Measurements from ENCODE around the gene TRIM41. TPM values are rescaled to one million over a fixed set of nuclear protein-coding genes. Genes with fewer than 3 reads are reported as not detected.

Gene TRIM41
- polyA plus RNA-seq, 2 donors: 14.2 to 19.5 TPM

DNA sequence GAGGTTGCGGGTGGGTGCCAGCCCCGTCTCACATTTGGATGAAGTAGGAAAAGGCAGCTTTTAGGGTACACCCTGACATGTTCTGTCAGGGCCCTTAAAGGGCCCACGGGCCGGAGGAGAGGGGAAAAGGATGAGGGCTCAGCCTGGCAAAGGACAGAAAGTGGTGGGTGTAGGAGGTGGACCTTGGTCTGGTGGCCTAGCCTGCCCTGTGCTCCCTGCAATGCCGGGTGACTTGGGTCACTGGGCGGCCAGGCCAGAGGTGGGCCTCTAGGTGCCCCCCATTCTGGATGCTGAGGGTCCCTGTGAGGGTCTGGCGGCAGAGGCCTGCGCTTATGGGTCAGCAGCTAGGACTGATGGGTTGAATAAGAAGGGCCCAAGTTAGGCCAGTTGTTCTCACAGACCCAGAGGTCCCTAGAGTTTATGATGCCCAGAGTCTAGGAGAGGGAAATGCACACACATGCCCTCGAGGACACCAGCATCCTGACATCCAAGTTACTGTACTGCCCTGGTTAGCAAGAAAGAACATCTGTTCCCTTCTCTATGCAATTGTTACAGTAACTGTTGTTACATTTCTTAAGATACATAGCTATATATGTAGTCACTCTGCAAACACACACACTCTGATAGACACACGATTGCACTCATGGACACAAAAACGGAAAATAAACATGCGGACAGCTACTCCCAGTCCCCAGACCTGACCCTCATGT lies 30.6 kb upstream of the TRIM41 start:
- Histone ChIP-seq H3K27ac (ENCODE audit: low read depth in 2 of 2, low read length in 1 of 2) (peak overlapping the region; percentile 89 to 92), H3K36me3 (ENCODE audit: control insufficient read depth in 2 of 2, insufficient read depth in 2 of 2, low read length in 1 of 2) (peaks cover 0 to 10% of the 10 kb centered on the region in 2 donors), H3K9me3 (ENCODE audit: control insufficient read depth in 2 of 2, insufficient read depth in 1 of 2, low read depth in 1 of 2, low read length in 1 of 2) (no peaks in the 10 kb centered on the region), H3K4me3 (ENCODE audit: low read depth in 1 of 2, low read length in 2 of 2) (peak overlapping the region; percentile 64 to 74), H3K27me3 (ENCODE audit: control insufficient read depth in 1 of 2, insufficient read depth in 2 of 2, low read length in 2 of 2) (no peaks in the 10 kb centered on the region), H3K4me1 (ENCODE audit: control insufficient read depth in 2 of 2, insufficient read depth in 2 of 2, low read length in 1 of 2) (peaks cover 2 to 6% of the 10 kb centered on the region in 2 donors)
- 52 to 59% methylated on average over 11 to 12 of the region's 12 CpGs for WGBS, 2 donors

DNA sequence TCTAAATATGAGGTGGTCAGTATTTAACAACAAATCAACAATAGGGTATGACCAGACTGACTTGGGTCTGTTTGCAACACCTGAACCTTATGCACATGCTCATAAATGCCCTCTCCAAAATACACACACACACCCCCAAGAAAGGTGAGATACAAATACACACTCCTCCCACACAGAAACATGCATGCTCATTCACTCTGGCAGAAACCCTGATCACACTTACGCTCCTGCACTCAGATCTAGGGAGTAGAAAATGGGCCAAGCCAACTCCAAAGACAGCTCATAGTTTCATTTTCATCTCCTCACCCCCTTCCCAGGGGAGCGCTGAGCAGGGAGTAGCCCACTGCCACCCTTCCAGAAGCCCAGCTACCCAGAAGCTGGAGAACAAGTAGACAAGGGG lies 29.4 kb upstream of the TRIM41 start:
- H3K4me3 ChIP-seq (ENCODE audit: low read depth in 1 of 2, low read length in 2 of 2): no peak overlapping the region
- H3K27me3 ChIP-seq (ENCODE audit: control insufficient read depth in 1 of 2, insufficient read depth in 2 of 2, low read length in 2 of 2): no peaks in the 10 kb centered on the region
- peaks cover 0 to 18% of the 10 kb centered on the region in 2 donors for H3K36me3 ChIP-seq (ENCODE audit: control insufficient read depth in 2 of 2, insufficient read depth in 2 of 2, low read length in 1 of 2)
- no peaks in the 10 kb centered on the region for H3K9me3 ChIP-seq (ENCODE audit: control insufficient read depth in 2 of 2, insufficient read depth in 1 of 2, low read depth in 1 of 2, low read length in 1 of 2)
- peaks cover 0 to 6% of the 10 kb centered on the region in 2 donors for H3K4me1 ChIP-seq (ENCODE audit: control insufficient read depth in 2 of 2, insufficient read depth in 2 of 2, low read length in 1 of 2)
- 70 to 88% methylated on average over 2 of the region's 2 CpGs for whole genome bisulfite sequencing, 2 donors
- H3K27ac ChIP-seq (ENCODE audit: low read depth in 2 of 2, low read length in 1 of 2): no peak overlapping the region

- Histone ChIP-seq H3K27me3 (ENCODE audit: control insufficient read depth in 1 of 2, insufficient read depth in 2 of 2, low read length in 2 of 2) (no peaks in the 10 kb centered on the region), H3K27ac (ENCODE audit: low read depth in 2 of 2, low read length in 1 of 2) (no peak overlapping the region), H3K4me3 (ENCODE audit: low read depth in 1 of 2, low read length in 2 of 2) (no peak overlapping the region), H3K36me3 (ENCODE audit: control insufficient read depth in 2 of 2, insufficient read depth in 2 of 2, low read length in 1 of 2) (peaks cover 0 to 24% of the 10 kb centered on the region in 2 donors), H3K9me3 (ENCODE audit: control insufficient read depth in 2 of 2, insufficient read depth in 1 of 2, low read depth in 1 of 2, low read length in 1 of 2) (no peaks in the 10 kb centered on the region), H3K4me1 (ENCODE audit: control insufficient read depth in 2 of 2, insufficient read depth in 2 of 2, low read length in 1 of 2) (peaks cover 0 to 6% of the 10 kb centered on the region in 2 donors)
- WGBS, 2 donors: 77 to 81% methylated on average over 21 of the region's 21 CpGs
Observed at GRCh38 chr5:181194489-181195248, 28.4 kb upstream of the TRIM41 start.

GRCh38 chr5:181195249-181195761 lies 27.8 kb upstream of the TRIM41 start:
- no peaks in the 10 kb centered on the region for H3K27me3 ChIP-seq (ENCODE audit: control insufficient read depth in 1 of 2, insufficient read depth in 2 of 2, low read length in 2 of 2)
- H3K4me1 ChIP-seq (ENCODE audit: control insufficient read depth in 2 of 2, insufficient read depth in 2 of 2, low read length in 1 of 2): peaks cover 0 to 4% of the 10 kb centered on the region in 2 donors
- peaks cover 0 to 29% of the 10 kb centered on the region in 2 donors for H3K36me3 ChIP-seq (ENCODE audit: control insufficient read depth in 2 of 2, insufficient read depth in 2 of 2, low read length in 1 of 2)
- H3K27ac ChIP-seq (ENCODE audit: low read depth in 2 of 2, low read length in 1 of 2): no peak overlapping the region
- H3K9me3 ChIP-seq (ENCODE audit: control insufficient read depth in 2 of 2, insufficient read depth in 1 of 2, low read depth in 1 of 2, low read length in 1 of 2): no peaks in the 10 kb centered on the region
- H3K4me3 ChIP-seq (ENCODE audit: low read depth in 1 of 2, low read length in 2 of 2): no peak overlapping the region
- 79 to 85% methylated on average over 45 of the region's 45 CpGs for WGBS, 2 donors

DNA sequence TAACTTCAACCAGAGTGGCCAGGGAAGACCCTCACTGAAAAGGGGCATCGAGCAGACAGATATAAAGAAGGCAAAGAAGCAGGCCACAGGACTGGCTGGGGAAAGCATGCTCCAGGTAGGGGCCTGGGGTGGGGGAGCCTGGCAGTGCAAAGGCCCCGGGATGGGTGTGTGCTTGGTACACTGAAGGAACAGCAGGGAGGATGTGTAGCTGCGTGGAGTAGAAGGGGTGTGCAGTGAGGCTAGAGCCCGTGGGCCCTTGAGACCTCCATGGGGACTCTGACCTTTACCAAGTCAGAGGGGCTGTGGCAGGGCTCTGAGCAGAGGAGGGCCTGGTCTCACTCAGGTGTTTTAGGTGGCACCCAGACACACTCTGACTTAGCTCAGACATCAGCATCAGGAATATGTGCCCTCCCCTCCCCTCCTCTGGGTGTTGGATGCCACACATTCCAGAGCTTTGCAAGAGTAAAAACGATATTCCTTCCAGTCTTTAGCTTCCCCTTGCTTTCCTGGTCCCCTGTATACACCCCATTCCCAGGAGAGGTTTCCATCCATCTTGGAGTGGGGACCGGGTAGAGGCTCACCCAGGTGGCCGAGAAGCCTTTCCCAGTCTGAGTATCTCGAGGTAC lies 25.6 kb upstream of the TRIM41 start:
- Histone ChIP-seq H3K36me3 (ENCODE audit: control insufficient read depth in 2 of 2, insufficient read depth in 2 of 2, low read length in 1 of 2) (peaks cover 0 to 33% of the 10 kb centered on the region in 2 donors), H3K9me3 (ENCODE audit: control insufficient read depth in 2 of 2, insufficient read depth in 1 of 2, low read depth in 1 of 2, low read length in 1 of 2) (no peaks in the 10 kb centered on the region), H3K4me1 (ENCODE audit: control insufficient read depth in 2 of 2, insufficient read depth in 2 of 2, low read length in 1 of 2) (peaks cover 0 to under 1% of the 10 kb centered on the region in 2 donors), H3K27me3 (ENCODE audit: control insufficient read depth in 1 of 2, insufficient read depth in 2 of 2, low read length in 2 of 2) (no peaks in the 10 kb centered on the region), H3K27ac (ENCODE audit: low read depth in 2 of 2, low read length in 1 of 2) (no peak overlapping the region), H3K4me3 (ENCODE audit: low read depth in 1 of 2, low read length in 2 of 2) (no peak overlapping the region)
- WGBS, 2 donors: 74 to 75% methylated on average over 8 of the region's 8 CpGs

- peaks cover 0 to 33% of the 10 kb centered on the region in 2 donors for H3K36me3 ChIP-seq (ENCODE audit: control insufficient read depth in 2 of 2, insufficient read depth in 2 of 2, low read length in 1 of 2)
- no peaks in the 10 kb centered on the region for H3K27me3 ChIP-seq (ENCODE audit: control insufficient read depth in 1 of 2, insufficient read depth in 2 of 2, low read length in 2 of 2)
- 73 to 82% methylated on average over 12 of the region's 12 CpGs for WGBS, 2 donors
- H3K4me1 ChIP-seq (ENCODE audit: control insufficient read depth in 2 of 2, insufficient read depth in 2 of 2, low read length in 1 of 2): no peaks in the 10 kb centered on the region
- H3K9me3 ChIP-seq (ENCODE audit: control insufficient read depth in 2 of 2, insufficient read depth in 1 of 2, low read depth in 1 of 2, low read length in 1 of 2): no peaks in the 10 kb centered on the region
- no peak overlapping the region for H3K27ac ChIP-seq (ENCODE audit: low read depth in 2 of 2, low read length in 1 of 2)
- no peak overlapping the region for H3K4me3 ChIP-seq (ENCODE audit: low read depth in 1 of 2, low read length in 2 of 2)
Observed at GRCh38 chr5:181198106-181198685, 24.9 kb upstream of the TRIM41 start.

- H3K36me3 ChIP-seq (ENCODE audit: control insufficient read depth in 2 of 2, insufficient read depth in 2 of 2, low read length in 1 of 2): peaks cover 0 to 33% of the 10 kb centered on the region in 2 donors
Observed at GRCh38 chr5:181198905-181199519, 24.1 kb upstream of the TRIM41 start.

DNA sequence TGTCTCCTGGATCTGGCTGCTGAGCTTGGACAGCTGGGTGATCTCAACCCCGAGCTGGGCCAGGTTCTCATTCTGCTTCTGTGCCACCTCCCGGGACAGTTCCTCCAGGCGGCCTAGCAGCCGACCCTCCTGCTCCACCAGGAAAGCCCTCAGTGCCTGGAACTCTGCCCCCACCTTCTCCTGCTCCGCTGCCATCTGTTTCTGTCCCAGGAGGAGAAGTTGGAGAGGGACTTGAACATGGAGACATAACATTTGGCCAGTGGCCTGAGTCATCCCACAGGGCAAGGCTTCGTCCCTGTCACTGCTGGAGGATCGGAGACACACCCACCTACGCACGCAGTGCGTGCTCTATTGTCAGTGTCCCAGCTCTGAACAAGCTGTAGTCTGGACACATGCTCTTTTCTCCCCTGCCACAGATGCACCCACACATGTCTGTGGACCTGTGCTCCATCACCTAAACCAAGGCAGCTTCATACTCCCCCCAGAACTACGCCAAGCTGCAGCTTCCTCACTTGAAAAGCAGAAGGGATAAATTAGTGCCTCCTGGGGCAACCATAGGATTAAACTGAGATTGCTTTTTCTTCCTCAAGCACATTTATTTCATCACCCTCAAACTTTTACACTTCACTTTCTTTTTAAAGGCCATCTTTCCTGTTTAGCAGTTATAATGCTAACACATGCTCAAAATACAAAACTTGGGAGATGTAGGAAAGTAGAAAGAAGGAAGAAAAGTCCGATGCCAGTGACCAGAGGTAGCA lies 23.0 kb upstream of the TRIM41 start:
- no peak overlapping the region for H3K27ac ChIP-seq (ENCODE audit: low read depth in 2 of 2, low read length in 1 of 2)
- peaks cover 0 to 29% of the 10 kb centered on the region in 2 donors for H3K36me3 ChIP-seq (ENCODE audit: control insufficient read depth in 2 of 2, insufficient read depth in 2 of 2, low read length in 1 of 2)
- H3K27me3 ChIP-seq (ENCODE audit: control insufficient read depth in 1 of 2, insufficient read depth in 2 of 2, low read length in 2 of 2): no peaks in the 10 kb centered on the region
- WGBS, 2 donors: 73 to 85% methylated on average over 12 of the region's 12 CpGs
- no peak overlapping the region for H3K4me3 ChIP-seq (ENCODE audit: low read depth in 1 of 2, low read length in 2 of 2)
- H3K9me3 ChIP-seq (ENCODE audit: control insufficient read depth in 2 of 2, insufficient read depth in 1 of 2, low read depth in 1 of 2, low read length in 1 of 2): no peaks in the 10 kb centered on the region
- H3K4me1 ChIP-seq (ENCODE audit: control insufficient read depth in 2 of 2, insufficient read depth in 2 of 2, low read length in 1 of 2): peaks cover 0 to 8% of the 10 kb centered on the region in 2 donors

More at GRCh38 chr5:181198905-181199519, 24.1 kb upstream of the TRIM41 start:
- Histone ChIP-seq H3K4me3 (ENCODE audit: low read depth in 1 of 2, low read length in 2 of 2) (no peak overlapping the region), H3K27ac (ENCODE audit: low read depth in 2 of 2, low read length in 1 of 2) (no peak overlapping the region), H3K9me3 (ENCODE audit: control insufficient read depth in 2 of 2, insufficient read depth in 1 of 2, low read depth in 1 of 2, low read length in 1 of 2) (no peaks in the 10 kb centered on the region), H3K4me1 (ENCODE audit: control insufficient read depth in 2 of 2, insufficient read depth in 2 of 2, low read length in 1 of 2) (peaks cover 0 to 5% of the 10 kb centered on the region in 2 donors), H3K27me3 (ENCODE audit: control insufficient read depth in 1 of 2, insufficient read depth in 2 of 2, low read length in 2 of 2) (no peaks in the 10 kb centered on the region)
- 69% methylated on average over 9 of the region's 9 CpGs for WGBS, 2 donors
